Measurements from ENCODE around the gene TTC34. TPM values are rescaled to one million over a fixed set of nuclear protein-coding genes. Genes with fewer than 3 reads are reported as not detected.

Gene TTC34
- total RNA-seq, 1 experiment from 2014 or later, result 0.92 TPM

GRCh38 chr1:2606881-2607621 is 194.4 kb downstream of the TTC34 start:
- no peak overlapping the region for H3K18ac ChIP-seq (ENCODE audit: insufficient read length, low read depth, low read length)
- H3T11ph ChIP-seq (ENCODE audit: low read length), result no peak overlapping the region
- peak; percentile 26 for DNase-seq
- no peaks in the 10 kb centered on the region for H4K20me1 ChIP-seq (ENCODE audit: control insufficient read depth, insufficient read depth, insufficient read length)
- no peak overlapping the region for H2AFZ ChIP-seq (ENCODE audit: low read length)
- no peaks in the 10 kb centered on the region for H3K9me3 ChIP-seq (ENCODE audit: control insufficient read depth, low read depth, low read length)
- H3K4ac ChIP-seq (ENCODE audit: low read depth, low read length), result no peak overlapping the region
- TF ChIP-seq CTCF (conservative IDR thresholded peaks at IDR 0.05), result no peak
- H4K91ac ChIP-seq (ENCODE audit: insufficient read length, low read depth, low read length), result no peak overlapping the region
- Mint-ChIP-seq H3K4me1 (no peaks in the 10 kb centered on the region), H3K9me3 (peaks cover 0 to 4% of the 10 kb centered on the region in 2 experiments; a peak in 1 of 5 replicates), H3K27me3 (ENCODE audit: low read depth) (peaks cover 11% of the 10 kb centered on the region), H3K36me3 (ENCODE audit: insufficient read depth in 1 of 3, low read depth in 3 of 3) (no peaks in the 10 kb centered on the region), H3K4me3 (no peak overlapping the region), H3K27ac (peak overlapping the region in 1 of 3 experiments; percentile 87; a peak in 1 of 7 replicates)
- no peak overlapping the region for H3K56ac ChIP-seq (ENCODE audit: insufficient read length, low read depth, low read length)
- H3K23me2 ChIP-seq (ENCODE audit: insufficient read length, low read depth, low read length, poor library complexity, severe bottlenecking), result no peaks in the 10 kb centered on the region
- H2BK5ac ChIP-seq (ENCODE audit: insufficient read length, low read length), result no peak overlapping the region
- H3K27ac ChIP-seq (ENCODE audit: insufficient read length, low read depth, low read length), result no peak overlapping the region
- no peak overlapping the region for H3K23ac ChIP-seq (ENCODE audit: insufficient read length, low read depth, low read length)
- H4K8ac ChIP-seq (replicated peaks; ENCODE audit: insufficient read length, low read depth, low read length), result no peak overlapping the region
- H2BK20ac ChIP-seq (ENCODE audit: low read depth, low read length, poor library complexity, severe bottlenecking), result no peak overlapping the region
- H3K79me1 ChIP-seq (ENCODE audit: insufficient read depth, low read depth, low read length, poor library complexity, severe bottlenecking), result no peaks in the 10 kb centered on the region
- no peak overlapping the region for H2AK5ac ChIP-seq (ENCODE audit: insufficient read length, low read length)
- no peak overlapping the region for H4K5ac ChIP-seq (ENCODE audit: insufficient read length, low read depth, low read length)
- no peak overlapping the region for H2BK15ac ChIP-seq (ENCODE audit: low read depth, low read length)
- H3K14ac ChIP-seq (ENCODE audit: insufficient read depth, low read length), result no peak overlapping the region; the same call in 1 of the 2 replicates
- H2BK12ac ChIP-seq (ENCODE audit: insufficient read length, low read depth, low read length), result no peak overlapping the region
- no peak overlapping the region for H3K4me2 ChIP-seq (ENCODE audit: insufficient read depth, insufficient read length, low read length)
- H3K27me3 ChIP-seq (ENCODE audit: insufficient read depth, low read length), result no peaks in the 10 kb centered on the region
- H3K79me2 ChIP-seq (ENCODE audit: insufficient read depth, low read length), result no peaks in the 10 kb centered on the region
- WGBS (ENCODE audit: extremely low coverage, insufficient read length, low lambda C conversion rate), result no CpG with 5 or more reads among the region's 36 CpGs
- no peak overlapping the region for H2BK120ac ChIP-seq (ENCODE audit: low read depth, low read length, poor library complexity, severe bottlenecking)
- H3K9ac ChIP-seq (ENCODE audit: extremely low read depth, insufficient read length, low read length), result no peak overlapping the region
- no peaks in the 10 kb centered on the region for H3K4me1 ChIP-seq (ENCODE audit: insufficient read depth, low read length)

Data from H9 (cell line).